Measurements from ENCODE around the gene HNRNPUL1.

- TF ChIP-seq, protein P1, sequence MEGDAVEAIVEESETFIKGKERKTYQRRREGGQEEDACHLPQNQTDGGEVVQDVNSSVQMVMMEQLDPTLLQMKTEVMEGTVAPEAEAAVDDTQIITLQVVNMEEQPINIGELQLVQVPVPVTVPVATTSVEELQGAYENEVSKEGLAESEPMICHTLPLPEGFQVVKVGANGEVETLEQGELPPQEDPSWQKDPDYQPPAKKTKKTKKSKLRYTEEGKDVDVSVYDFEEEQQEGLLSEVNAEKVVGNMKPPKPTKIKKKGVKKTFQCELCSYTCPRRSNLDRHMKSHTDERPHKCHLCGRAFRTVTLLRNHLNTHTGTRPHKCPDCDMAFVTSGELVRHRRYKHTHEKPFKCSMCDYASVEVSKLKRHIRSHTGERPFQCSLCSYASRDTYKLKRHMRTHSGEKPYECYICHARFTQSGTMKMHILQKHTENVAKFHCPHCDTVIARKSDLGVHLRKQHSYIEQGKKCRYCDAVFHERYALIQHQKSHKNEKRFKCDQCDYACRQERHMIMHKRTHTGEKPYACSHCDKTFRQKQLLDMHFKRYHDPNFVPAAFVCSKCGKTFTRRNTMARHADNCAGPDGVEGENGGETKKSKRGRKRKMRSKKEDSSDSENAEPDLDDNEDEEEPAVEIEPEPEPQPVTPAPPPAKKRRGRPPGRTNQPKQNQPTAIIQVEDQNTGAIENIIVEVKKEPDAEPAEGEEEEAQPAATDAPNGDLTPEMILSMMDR (IDR thresholded peaks at IDR 0.05; ENCODE audit: extremely low read depth in 1 of 2, insufficient read depth in 1 of 2, low read depth in 1 of 2, low read length in 2 of 2), result no peak
- TF ChIP-seq POLR2A (IDR thresholded peaks at IDR 0.05; ENCODE audit: low read depth, low read length), result no peak
- TF ChIP-seq EZH2 (IDR thresholded peaks at IDR 0.05; ENCODE audit: borderline replicate concordance, low read depth, low read length, severe bottlenecking), result no peak
- TF ChIP-seq, protein P2, sequence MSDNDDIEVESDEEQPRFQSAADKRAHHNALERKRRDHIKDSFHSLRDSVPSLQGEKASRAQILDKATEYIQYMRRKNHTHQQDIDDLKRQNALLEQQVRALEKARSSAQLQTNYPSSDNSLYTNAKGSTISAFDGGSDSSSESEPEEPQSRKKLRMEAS (IDR thresholded peaks at IDR 0.05; ENCODE audit: insufficient read depth, insufficient read length), result no peak
- no peak for TF ChIP-seq POLR2AphosphoS5 (IDR thresholded peaks at IDR 0.05; ENCODE audit: insufficient read depth, low read depth, low read length)
Measured at GRCh38 chr19:41296433-41296871, 32.3 kb downstream of the HNRNPUL1 start.

Data from endothelial cell of umbilical vein (primary cell).